ENCODE measurements around the gene SYCN.
A peak's percentile ranks its signal among the peaks of the same experiment; 100 is the strongest.
"Not testable (repeated sequence)": the region's sequence is repeated elsewhere in the genome, so short reads cannot be mapped to it uniquely, and the experiment has no call there.

SYCN gene

GRCh38 chr19:39203372-39204341 lies at the start of gene SYCN:
TSS of gene SYCN (minus strand) at chr19:39204263. CDS start at chr19:39204254, 9 bp downstream.
- DNase-seq (ENCODE audit: extremely low read depth in 1 of 2, low read depth in 1 of 2), result no peak

GRCh38 chr19:39253374-39254149 lies 49.5 kb upstream of the SYCN start:
- DNase-seq (ENCODE audit: extremely low read depth in 1 of 2, low read depth in 1 of 2), result no peak

GRCh38 chr19:39252458-39252857 lies 48.4 kb upstream of the SYCN start:
- DNase-seq (ENCODE audit: extremely low read depth in 1 of 2, low read depth in 1 of 2), result no peak

GRCh38 chr19:39251846-39252245 lies 47.8 kb upstream of the SYCN start:
- no peak for DNase-seq (ENCODE audit: extremely low read depth in 1 of 2, low read depth in 1 of 2)

GRCh38 chr19:39251081-39251480 lies 47.0 kb upstream of the SYCN start:
- DNase-seq (ENCODE audit: extremely low read depth in 1 of 2, low read depth in 1 of 2), result no peak

GRCh38 chr19:39248806-39249205 lies 44.7 kb upstream of the SYCN start, which contains the start of gene IFNL4:
TSS of gene IFNL4 (minus strand) at chr19:39248856.
- DNase-seq (ENCODE audit: extremely low read depth in 1 of 2, low read depth in 1 of 2), result no peak

- no peak for DNase-seq (ENCODE audit: extremely low read depth in 1 of 2, low read depth in 1 of 2)
Measured at GRCh38 chr19:39247701-39248664, 43.9 kb upstream of the SYCN start.

- DNase-seq (ENCODE audit: extremely low read depth in 1 of 2, low read depth in 1 of 2), result peak in 1 of 2 donors; percentile 20
Measured at GRCh38 chr19:39246951-39247669, 43.0 kb upstream of the SYCN start.

GRCh38 chr19:39245166-39245565 lies 41.1 kb upstream of the SYCN start:
- not testable (repeated sequence) for DNase-seq (ENCODE audit: extremely low read depth in 1 of 2, low read depth in 1 of 2)

- DNase-seq (ENCODE audit: extremely low read depth in 1 of 2, low read depth in 1 of 2), result not testable (repeated sequence)
Measured at GRCh38 chr19:39244410-39245100, 40.5 kb upstream of the SYCN start, which contains the start of gene IFNL3. TSS of gene IFNL3 (minus strand) at chr19:39245006. CDS start at chr19:39244967, 39 bp downstream.

- DNase-seq (ENCODE audit: extremely low read depth in 1 of 2, low read depth in 1 of 2), result not testable (repeated sequence)
Measured at GRCh38 chr19:39243741-39244140, 39.7 kb upstream of the SYCN start.

GRCh38 chr19:39240421-39240820 lies 36.4 kb upstream of the SYCN start:
- no peak for DNase-seq (ENCODE audit: extremely low read depth in 1 of 2, low read depth in 1 of 2)

GRCh38 chr19:39238944-39239343 lies 34.9 kb upstream of the SYCN start:
- no peak for DNase-seq (ENCODE audit: extremely low read depth in 1 of 2, low read depth in 1 of 2)

- DNase-seq (ENCODE audit: extremely low read depth in 1 of 2, low read depth in 1 of 2), result no peak
Measured at GRCh38 chr19:39238209-39238608, 34.1 kb upstream of the SYCN start.

- peak in 1 of 2 donors; percentile 49 for DNase-seq (ENCODE audit: extremely low read depth in 1 of 2, low read depth in 1 of 2)
Measured at GRCh38 chr19:39237200-39238184, 33.4 kb upstream of the SYCN start.

GRCh38 chr19:39236527-39236926 lies 32.5 kb upstream of the SYCN start:
- no peak for DNase-seq (ENCODE audit: extremely low read depth in 1 of 2, low read depth in 1 of 2)

GRCh38 chr19:39232708-39233107 lies 28.6 kb upstream of the SYCN start:
- DNase-seq (ENCODE audit: extremely low read depth in 1 of 2, low read depth in 1 of 2), result no peak
